Fibroblast of the conjunctiva (primary cell): ENCODE measurements around the gene COG7.
A peak's percentile ranks its signal among the peaks of the same experiment; 100 is the strongest.
"Not testable (repeated sequence)": the region's sequence is repeated elsewhere in the genome, so short reads cannot be mapped to it uniquely, and the experiment has no call there.

Source experiments
- DNase-seq: peaks from one replicate; pipeline ENCODE4 v3.0.0-alpha.2; 2010; ENCODE audit warnings: low read depth

Gene COG7

GRCh38 chr16:23469814-23470213 lies 16.8 kb upstream of the COG7 start:
- no peak for DNase-seq

DNA sequence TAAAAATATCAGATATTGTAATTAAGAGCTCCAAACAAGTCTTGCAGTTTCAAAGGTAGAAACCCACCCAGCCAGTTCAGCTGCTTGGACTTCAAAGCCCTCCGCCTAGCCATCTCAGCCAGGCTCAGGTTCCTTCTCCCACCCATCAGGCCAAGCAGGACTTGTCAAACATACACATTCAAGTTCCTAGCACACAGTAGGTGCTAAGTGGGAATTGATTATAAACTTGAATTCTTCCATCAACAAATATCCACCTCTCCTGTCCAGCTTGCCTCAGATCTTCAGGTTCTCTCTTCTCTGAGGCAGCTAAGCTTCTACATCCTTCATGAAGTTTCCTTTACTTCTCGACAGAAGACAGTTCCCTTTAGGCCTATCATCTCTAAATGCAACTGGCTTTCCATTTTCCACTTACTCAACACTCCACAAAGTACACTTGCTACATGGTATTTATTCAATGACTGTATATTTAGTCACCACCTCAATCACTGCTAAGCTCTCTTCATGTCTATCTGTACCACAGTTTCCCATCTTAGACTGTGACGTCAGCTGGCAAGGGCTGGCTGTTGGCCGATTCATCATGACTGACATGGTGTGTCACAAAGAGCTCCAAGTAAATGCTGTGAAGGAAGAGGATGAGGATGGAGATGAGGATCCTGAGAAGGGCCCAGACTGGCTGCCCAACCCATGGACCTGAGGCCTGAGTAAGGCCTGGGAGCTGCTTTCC lies 13.3 kb upstream of the COG7 start:
- DNase-seq: peak; percentile 12

DNA sequence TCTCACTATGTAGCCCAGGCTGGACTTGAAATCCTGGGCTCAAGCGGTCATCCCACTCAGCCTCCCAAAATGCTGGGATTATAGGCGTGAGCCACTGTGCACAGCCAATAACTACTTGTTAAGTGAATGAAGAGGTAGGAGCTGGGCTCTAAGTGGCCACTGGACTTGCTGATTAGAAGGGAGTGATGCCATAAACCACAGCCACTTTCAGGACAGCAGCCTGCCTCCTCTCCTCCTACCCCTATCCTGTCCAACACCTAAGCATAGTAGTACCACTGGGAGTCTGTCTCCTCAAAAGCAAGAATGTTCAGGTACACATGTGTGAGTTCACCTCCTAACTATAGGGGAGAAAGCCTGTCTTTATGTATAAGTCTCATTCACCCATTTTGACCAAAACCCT lies 12.2 kb upstream of the COG7 start:
- no peak for DNase-seq

DNA sequence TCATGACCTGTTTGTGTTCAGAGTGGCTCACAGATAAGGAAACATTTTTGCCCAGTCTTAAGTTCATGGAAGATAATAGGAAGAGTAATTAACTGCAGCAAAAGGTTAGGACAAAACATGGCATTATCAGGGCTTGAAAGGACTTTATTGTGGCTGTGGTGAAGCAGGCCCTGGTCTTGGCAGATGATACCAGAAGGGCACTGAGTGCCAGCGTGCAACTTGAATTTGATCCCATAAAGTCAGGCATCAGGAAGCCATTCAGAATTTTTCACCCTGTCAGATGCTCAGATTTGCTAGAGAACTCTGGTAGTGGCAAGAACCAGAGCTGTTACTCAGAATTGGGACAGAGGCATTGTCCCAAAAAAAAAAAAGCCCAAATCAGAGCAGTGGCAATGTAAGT lies 11.2 kb upstream of the COG7 start:
- DNase-seq: no peak

- DNase-seq: peak; percentile 83
Measured at GRCh38 chr16:23462994-23463393, 10.0 kb upstream of the COG7 start.

DNA sequence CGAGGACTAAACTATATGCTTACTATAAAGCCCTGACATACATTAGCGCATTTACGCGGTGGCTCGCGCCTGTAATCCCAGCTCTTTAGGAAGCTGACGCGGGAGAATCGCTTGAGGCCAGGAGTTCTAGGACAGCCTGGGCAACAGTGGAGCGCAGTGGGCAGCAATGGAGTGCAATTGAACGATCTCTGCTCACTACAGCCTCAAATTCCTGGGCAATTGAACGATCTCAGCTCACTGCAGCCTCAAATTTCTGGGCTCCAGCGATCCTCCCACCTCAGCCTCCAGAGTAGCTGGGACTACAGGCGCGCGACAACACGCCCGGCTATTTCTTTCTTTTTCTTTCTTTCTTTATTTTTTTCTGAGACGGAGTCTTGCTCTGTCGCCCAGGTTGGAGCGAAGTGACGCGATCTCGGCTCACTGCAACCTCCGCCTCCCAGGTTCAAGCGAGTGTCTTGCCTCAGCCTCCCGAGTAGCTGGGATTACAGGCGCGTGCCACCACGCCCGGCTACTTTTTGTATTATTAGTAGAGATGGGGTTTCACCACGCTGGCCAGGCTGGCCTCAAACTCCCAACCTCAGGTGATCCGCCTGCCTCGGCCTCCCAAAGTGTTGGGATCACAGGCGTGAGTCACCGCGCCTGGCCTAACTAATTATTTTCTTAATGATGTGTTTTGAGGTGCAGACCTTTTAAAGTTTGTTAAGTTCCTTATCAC lies 506 bp upstream of the COG7 start:
- DNase-seq: no peak

GRCh38 chr16:23452221-23452571 lies 793 bp downstream of the COG7 start:
- DNase-seq: no peak

GRCh38 chr16:23448392-23448791 lies 4.6 kb downstream of the COG7 start:
- DNase-seq: no peak

- not testable (repeated sequence) for DNase-seq
Measured at GRCh38 chr16:23437542-23437941, 15.4 kb downstream of the COG7 start.

DNA sequence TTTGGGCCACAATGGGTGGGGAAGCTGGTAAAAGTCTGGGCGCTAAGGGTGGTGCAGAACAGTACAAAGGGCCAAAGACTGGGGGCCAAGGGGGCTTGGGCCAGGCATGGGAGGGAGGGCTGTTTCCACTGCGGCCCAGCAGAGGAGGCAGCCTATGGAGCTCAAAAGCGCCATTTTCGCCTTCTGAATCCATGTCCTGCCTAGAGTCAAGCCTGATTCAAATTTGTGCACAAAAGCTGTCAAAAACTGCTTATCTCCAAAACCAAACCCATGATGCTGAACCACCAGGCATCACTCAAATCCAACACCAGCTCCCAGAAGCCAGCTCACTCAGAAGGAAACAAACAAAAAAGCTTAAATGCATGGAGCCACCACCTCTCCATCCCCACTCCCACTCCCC lies 16.0 kb downstream of the COG7 start:
- DNase-seq: no peak

DNA sequence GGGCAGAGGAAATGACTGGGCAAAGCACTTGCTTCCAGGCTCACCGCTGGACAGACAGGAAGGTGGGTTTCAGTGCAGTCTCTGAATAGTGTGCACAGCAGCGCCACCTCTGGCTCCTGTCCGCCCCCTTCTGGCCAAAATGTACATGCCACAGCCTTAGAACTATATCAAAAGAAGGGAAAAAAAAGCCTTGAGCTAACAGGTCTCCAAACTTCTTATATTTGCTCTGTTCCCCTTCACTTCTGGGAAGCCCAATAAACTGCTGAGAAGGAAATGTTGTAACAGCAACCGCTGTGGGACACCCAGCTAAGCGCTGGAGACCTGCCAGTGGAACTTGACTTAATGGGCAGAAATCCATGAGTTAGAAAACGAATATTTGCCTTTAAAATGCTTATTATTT lies 17.5 kb downstream of the COG7 start:
- DNase-seq: peak; percentile 28

GRCh38 chr16:23434380-23434779 lies 18.6 kb downstream of the COG7 start:
- DNase-seq: peak; percentile 67

GRCh38 chr16:23433261-23433920 lies 19.6 kb downstream of the COG7 start:
- no peak for DNase-seq

GRCh38 chr16:23432176-23433128 lies 20.5 kb downstream of the COG7 start:
- no peak for DNase-seq

DNA sequence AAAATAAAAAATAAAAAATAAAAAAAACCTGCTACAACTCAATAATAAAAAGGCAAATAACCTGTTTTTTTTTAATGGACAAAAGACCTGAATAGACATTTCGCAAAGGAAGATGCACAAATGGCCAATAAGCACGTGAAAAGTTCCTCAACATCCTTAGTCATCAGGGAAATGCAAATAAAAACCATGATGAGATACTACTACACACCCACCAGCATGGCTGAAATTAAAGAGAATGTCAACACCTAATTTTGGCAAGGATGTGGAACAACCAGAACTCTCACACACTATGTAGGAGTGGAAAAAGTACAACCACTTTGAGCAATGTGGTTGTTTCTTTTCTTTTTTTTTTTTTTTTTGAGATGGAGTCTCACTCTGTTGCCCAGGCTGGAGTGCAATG lies 24.6 kb downstream of the COG7 start:
- no peak for DNase-seq

- no peak for DNase-seq
Measured at GRCh38 chr16:23424292-23424958, 28.6 kb downstream of the COG7 start.

- peak; percentile 78 for DNase-seq
Measured at GRCh38 chr16:23423496-23424049, 29.4 kb downstream of the COG7 start.

GRCh38 chr16:23420011-23420410 lies 33.0 kb downstream of the COG7 start:
- DNase-seq: peak; percentile 24

DNA sequence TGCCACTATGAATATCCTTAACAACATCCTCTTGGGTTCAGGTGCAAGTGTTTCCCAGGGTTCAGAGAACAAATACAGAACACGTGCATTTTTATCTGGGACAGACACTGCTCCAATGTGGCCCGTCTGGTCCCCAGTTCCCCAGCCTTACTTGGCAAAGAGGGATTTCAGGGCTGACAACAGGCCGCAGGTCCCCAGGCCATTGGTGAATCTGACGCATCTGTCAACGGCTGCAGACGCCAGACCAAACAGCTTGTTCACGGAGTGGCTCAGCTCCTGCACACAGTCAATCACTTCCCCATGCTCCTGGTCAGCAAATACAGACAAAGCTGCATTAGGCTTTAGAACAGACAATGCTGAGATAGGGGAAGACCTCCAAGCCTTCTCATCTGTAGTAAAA lies 36.2 kb downstream of the COG7 start:
- no peak for DNase-seq

DNA sequence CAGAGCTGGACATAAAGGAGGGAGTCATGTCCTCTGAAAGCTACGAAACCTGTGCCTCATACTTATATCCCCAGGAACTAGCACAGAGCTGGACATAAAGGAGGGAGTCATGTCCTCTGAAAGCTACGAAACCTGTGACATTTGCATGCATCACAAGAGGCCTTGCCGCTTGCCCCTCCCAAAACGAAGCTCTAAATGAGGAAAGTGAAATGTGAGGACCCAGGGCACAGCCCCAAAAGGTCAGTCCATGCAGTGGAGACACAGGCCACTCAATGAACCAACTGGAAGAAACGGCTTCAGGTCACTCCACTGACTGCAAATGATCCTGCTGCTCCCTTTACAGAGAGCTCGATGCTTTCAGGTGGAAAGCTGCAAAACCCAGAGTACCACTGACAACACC lies 38.3 kb downstream of the COG7 start:
- no peak for DNase-seq

DNA sequence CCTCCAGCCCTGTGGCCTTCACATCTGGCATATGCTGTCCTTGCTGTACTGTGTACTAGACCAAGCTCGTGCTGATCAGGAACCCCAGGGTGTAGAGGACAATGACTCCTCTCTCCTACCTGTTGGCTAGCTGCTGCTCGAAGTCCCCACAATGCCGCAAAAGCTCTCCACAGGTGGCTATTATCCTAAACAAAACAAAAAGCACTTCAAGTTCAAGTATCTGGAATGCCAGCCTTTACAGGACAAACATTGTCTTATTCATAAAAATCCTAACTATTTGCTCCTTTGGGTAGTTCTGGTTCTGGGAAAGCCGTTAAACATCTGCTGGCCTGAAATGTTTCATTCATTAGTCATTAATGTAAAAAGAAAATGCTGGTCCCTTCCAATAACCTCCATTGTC lies 42.8 kb downstream of the COG7 start:
- no peak for DNase-seq
